Heart right ventricle (tissue), 16 donors: Measurements from ENCODE around the gene BNIP3. TPM values are rescaled to one million over a fixed set of nuclear protein-coding genes. Genes with fewer than 3 reads are reported as not detected.

Experiments used
- ATAC-seq, 8 donors: fragments of 200-7000 bp; cut with Tn5 transposase; one replicate each; pipeline ENCODE4 v1.9.1; 2020; ENCODE audit warnings: mild to moderate bottlenecking in 8 of 8, moderate library complexity in 8 of 8, moderate number of reproducible peaks in 1 of 8
- DNase-seq, 2 donors: peaks; one replicate each; pipeline ENCODE4 v3.0.0-alpha.2; 2020
- H3K27ac ChIP-seq, 10 donors: fragments of 200-600 bp; sonication (generic) in 2 of 10; one replicate each; pipeline versions ENCODE4 v1.5.0 to v1.8.0; 2020 to 2022; ENCODE audit warnings: mild to moderate bottlenecking in 3 of 10
- H3K27me3 ChIP-seq, 7 donors: fragments of 200-600 bp; one replicate each; pipeline ENCODE4 v1.8.0; 2021 to 2022; ENCODE audit warnings: mild to moderate bottlenecking in 2 of 7
- H3K36me3 ChIP-seq, 9 donors: fragments of 200-600 bp; sonication (generic) in 1 of 9; one replicate each; pipeline versions ENCODE4 v1.5.0 to v1.8.0; 2020 to 2022; ENCODE audit warnings: mild to moderate bottlenecking in 2 of 9
- H3K4me1 ChIP-seq, 9 donors: fragments of 200-600 bp; sonication (generic) in 1 of 9; one replicate each; pipeline versions ENCODE4 v1.5.0 to v1.8.0; 2020 to 2022; ENCODE audit warnings: mild to moderate bottlenecking in 4 of 9
- H3K4me3 ChIP-seq, 10 donors: fragments of 200-600 bp; sonication (generic) in 2 of 10; one replicate each; pipeline versions ENCODE4 v1.5.0 to v1.8.0; 2020 to 2022; ENCODE audit warnings: mild to moderate bottlenecking in 7 of 10, moderate library complexity in 2 of 10
- H3K9me3 ChIP-seq, 11 donors: fragments of 200-600 bp in 10 of 11; sonication (generic) in 2 of 11; one replicate each; pipeline versions ENCODE4 v1.5.0 to v1.8.0; 2013 to 2022; ENCODE audit warnings: mild to moderate bottlenecking in 2 of 11, control low read depth in 1 of 11, moderate library complexity in 1 of 11
- CTCF ChIP-seq, 9 donors: fragments of 200-600 bp; sonication (generic) in 2 of 9; IDR thresholded peaks; one replicate each; pipeline versions ENCODE4 v1.5.0 to v1.8.0; 2021 to 2022; ENCODE audit warnings: antibody characterized with exemption in 9 of 9, mild to moderate bottlenecking in 5 of 9, moderate library complexity in 1 of 9
- WGBS, 2 donors: extraction: QIAGEN DNeasy Blood & Tissue Kit; methylation state at CpG; one replicate each; pipeline ENCODE4 v1.1.7; 2013; ENCODE audit warnings: inconsistent platforms in 1 of 2; 5-methylcytosine and 5-hydroxymethylcytosine counted together
- intact Hi-C, 10 donors: fragments of 100-400 bp; cut with DNase I; formaldehyde crosslinking; loops; one replicate each; pipeline versions ENCODE4 v1.11.1 to v1.14.2; 2022
- polyA plus RNA-seq, 2 donors: library from polyadenylated mRNA; stranded (reverse); fragments of 200-250 nt; gene quantifications; one replicate each; pipeline ENCODE4 v1.2.3, GENCODE V29; 2013
- total RNA-seq, 10 donors: library from RNA; stranded (reverse); fragmentation: NEBNext Ultra II Directional in 3 of 10; extraction: Animal tissue kit (Norgen Biotek cat#: 25700) in 3 of 10; gene quantifications; one replicate each; pipeline versions ENCODE4 v1.2.1 to v1.2.4, GENCODE V29; 2021 to 2023
- donor health status: Arrhythmogenic right ventricular cardiomyopathy.
- donor health status: ischemic (EF 13 %, LVEDD 7.1; RV severe dilation, severe dysfunction).
- donor health status: healthy with polysubstance abuse.
- donor health status: DM: no; HTN: yes; CAD: no.
- donor health status: DM: no; HTN: no; CAD: no.
- donor health status: ischemic (EF 25% LVEDD 6.9; RV normal size, moderate dysfunction).
- donor health status: ischemic (EF 25% LVEDD 5.7; RV mildly dilated, moderate dysfunction).
- donor health status: healthy.
- donor health status: DM: yes; HTN: yes; CAD: no.
- donor health status: Ischemic cardiomyopathy.
- donor health status: ischemic (EF 35%, LVEDD 5.7; RV mildly dilated, moderate dysfunction).
- donor health status: nonischemic (EF 11% LVEDD 7.7; RV severe dilation, severe dysfunction).
- donor health status: DM: yes; HTN: yes; CAD: no.
- donor health status: PGD.
- donor health status: ischemic (EF 29% LVEDD 5.4; RV normal size, mild dysfunction).
- donor health status: nonischemic (EF 23%, LVEDD 6.1; RV moderate dilation, normal function).

Gene BNIP3
- total and polyA plus RNA-seq, 12 donors: 34.6 to 211 (median 148) TPM

DNA sequence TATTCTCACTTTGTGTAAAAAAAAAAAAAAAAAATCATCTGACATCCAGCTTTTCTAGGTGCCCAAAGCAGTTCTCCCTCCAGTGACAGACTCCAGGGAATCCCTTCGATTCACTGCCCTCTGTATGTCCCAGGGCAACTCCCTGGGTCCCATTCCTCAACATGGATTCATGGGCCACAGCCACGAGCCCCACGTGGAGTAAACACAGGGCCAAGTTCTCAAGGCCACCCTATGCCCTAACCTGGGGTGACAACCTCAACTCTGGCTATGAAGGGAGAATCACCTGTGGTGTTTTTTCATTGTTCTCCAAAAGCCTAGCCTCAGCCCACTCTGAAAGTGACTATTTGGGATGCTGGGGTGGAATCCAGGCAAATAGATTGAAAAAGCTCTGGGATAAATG is 3.4 kb downstream of the BNIP3 start:
- ATAC-seq (no peak), DNase-seq (no peak)
- peaks cover 0 to 5% (median 0%) of the 10 kb centered on the region in 9 donors for H3K36me3 ChIP-seq
- H3K9me3 ChIP-seq: no peaks in the 10 kb centered on the region
- H3K27me3 ChIP-seq: peaks cover 0 to 24% (median 0%) of the 10 kb centered on the region in 7 donors
- intact Hi-C loops: loop anchor here in 1 of 10 donors (5.0 to 10.0 kb wide), 2 partner anchors 71 to 166 kb away; no protein-coding TSS in a partner anchor
- H3K4me1 ChIP-seq: peaks cover 4 to 66% (median 56%) of the 10 kb centered on the region in 9 donors
- no peak overlapping the region for H3K4me3 ChIP-seq
- 41 to 62% methylated on average over 3 of the region's 3 CpGs for WGBS, 2 donors
- TF ChIP-seq CTCF (IDR thresholded peaks at IDR 0.05): no peak
- peak overlapping the region in 2 of 10 donors; percentile 13 to 88 for H3K27ac ChIP-seq

DNA sequence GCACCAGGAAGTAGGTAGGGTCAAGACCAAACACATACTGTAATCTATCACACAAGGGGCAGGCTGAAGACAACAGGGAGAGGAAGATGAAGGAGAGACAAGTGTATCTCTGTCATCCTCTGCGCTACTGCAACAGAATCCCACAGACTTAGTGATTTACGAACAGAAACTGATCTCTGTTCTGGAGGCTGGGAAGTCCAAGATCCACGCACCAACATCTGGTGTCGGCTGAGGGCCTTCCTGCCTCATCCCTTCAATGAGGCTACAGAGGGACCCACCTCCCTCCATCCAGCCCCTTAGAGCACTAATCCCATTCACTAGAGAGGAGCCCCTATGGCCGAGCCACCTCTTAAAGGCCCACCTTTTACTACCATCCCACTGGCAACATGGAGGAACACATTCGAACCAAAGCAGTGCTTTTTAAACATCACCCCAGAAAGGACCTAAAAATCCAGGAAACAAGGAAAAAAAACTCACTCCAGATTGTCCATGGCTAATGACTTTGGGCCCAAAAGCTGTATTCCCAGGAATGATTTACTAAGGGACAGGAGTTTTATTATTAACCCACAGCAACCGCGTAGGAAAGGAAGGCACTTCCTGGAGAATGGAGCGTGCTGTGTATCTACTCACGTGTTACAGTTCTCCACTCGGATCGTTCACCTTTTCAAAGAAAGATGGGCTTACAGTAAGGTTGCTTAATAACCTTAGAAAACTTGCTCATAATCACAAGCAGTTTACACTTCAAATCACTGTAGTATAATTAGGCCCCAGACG is 4.2 kb downstream of the BNIP3 start:
- Histone ChIP-seq H3K4me3 (no peak overlapping the region), H3K9me3 (no peaks in the 10 kb centered on the region), H3K36me3 (peaks cover 0 to 5% (median 0%) of the 10 kb centered on the region in 9 donors), H3K27me3 (peaks cover 0 to 18% (median 0%) of the 10 kb centered on the region in 7 donors), H3K27ac (no peak overlapping the region), H3K4me1 (peaks cover 11 to 71% (median 63%) of the 10 kb centered on the region in 9 donors)
- DNase-seq: no peak
- intact Hi-C loops: loop anchor here in 1 of 10 donors (5.0 to 10.0 kb wide), 2 partner anchors 70 to 167 kb away; no protein-coding TSS in a partner anchor
- TF ChIP-seq CTCF (IDR thresholded peaks at IDR 0.05): no peak
- no peak for ATAC-seq
- 70 to 83% methylated on average over 13 of the region's 13 CpGs for WGBS, 2 donors

GRCh38 chr10:131975796-131976195 is 5.9 kb downstream of the BNIP3 start:
- intact Hi-C loops: loop anchor here in 1 of 10 donors (5.0 to 10.0 kb wide), 2 partner anchors 68 to 169 kb away; no protein-coding TSS in a partner anchor
- no peak for ATAC-seq
- Histone ChIP-seq H3K9me3 (no peaks in the 10 kb centered on the region), H3K4me3 (no peak overlapping the region), H3K27me3 (peaks cover 0 to 13% (median 0%) of the 10 kb centered on the region in 7 donors), H3K4me1 (peaks cover 11 to 74% (median 62%) of the 10 kb centered on the region in 9 donors), H3K36me3 (peaks cover 0 to 18% (median 0%) of the 10 kb centered on the region in 9 donors), H3K27ac (peak overlapping the region in 2 of 10 donors; percentile 24 to 81)
- no peak for TF ChIP-seq CTCF (IDR thresholded peaks at IDR 0.05)
- WGBS, 2 donors: 86 to 95% methylated on average over 10 of the region's 10 CpGs
- no peak for DNase-seq

- TF ChIP-seq CTCF (IDR thresholded peaks at IDR 0.05): no peak
- Histone ChIP-seq H3K9me3 (no peaks in the 10 kb centered on the region), H3K4me1 (peaks cover 11 to 66% (median 57%) of the 10 kb centered on the region in 9 donors), H3K27ac (peak overlapping the region in 5 of 10 donors; percentile 24 to 81 (median 67)), H3K4me3 (no peak overlapping the region), H3K36me3 (peaks cover 0 to 26% (median 6%) of the 10 kb centered on the region in 9 donors), H3K27me3 (peaks cover 0 to 7% (median 0%) of the 10 kb centered on the region in 7 donors)
- DNase-seq (no peak), ATAC-seq (no peak)
- WGBS, 2 donors: 42 to 55% methylated on average over 6 of the region's 6 CpGs
- intact Hi-C loops: loop anchor here in 1 of 10 donors (5.0 to 10.0 kb wide), 2 partner anchors 68 to 170 kb away; no protein-coding TSS in a partner anchor
Observed at GRCh38 chr10:131975003-131975402, 6.7 kb downstream of the BNIP3 start.
